ENCODE data around the gene RHOD.

The RHOD gene

DNA sequence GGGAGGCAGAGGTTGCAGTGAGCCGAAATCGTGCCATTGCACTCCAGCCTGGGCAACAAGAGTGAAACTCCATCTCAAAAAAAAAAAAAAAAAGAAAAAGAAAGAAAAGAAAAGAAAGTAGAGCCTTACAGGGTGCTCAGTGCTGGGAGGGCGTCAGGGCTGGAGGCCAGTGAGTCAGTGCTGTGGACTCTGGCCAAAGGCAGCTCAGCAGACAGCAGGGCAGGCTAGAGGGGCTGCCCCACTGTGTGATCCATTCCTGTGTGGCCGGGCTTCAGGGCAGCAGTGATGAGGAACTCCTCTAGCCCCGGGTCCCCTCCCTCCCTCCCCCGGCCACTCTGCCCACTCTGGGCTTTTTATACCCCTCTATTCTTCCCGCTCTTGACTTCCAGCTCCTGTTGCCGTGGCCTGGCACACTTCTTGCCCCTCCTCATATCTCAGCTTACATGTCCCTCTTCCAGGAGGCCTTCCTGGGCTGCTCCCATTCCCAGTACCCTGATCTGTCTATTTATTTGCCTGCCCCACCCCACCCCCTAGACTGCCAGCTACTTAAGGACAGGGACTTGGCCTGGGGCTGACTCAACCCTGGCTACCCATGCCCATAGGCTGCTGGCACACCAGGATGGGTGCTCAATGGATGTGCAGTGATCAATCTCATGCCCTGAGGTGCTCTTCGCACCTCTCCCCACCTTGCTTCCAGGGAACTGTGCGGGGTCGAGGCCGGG, 23.7 kb upstream of the RHOD start:
- DNase-seq: no peak

DNA sequence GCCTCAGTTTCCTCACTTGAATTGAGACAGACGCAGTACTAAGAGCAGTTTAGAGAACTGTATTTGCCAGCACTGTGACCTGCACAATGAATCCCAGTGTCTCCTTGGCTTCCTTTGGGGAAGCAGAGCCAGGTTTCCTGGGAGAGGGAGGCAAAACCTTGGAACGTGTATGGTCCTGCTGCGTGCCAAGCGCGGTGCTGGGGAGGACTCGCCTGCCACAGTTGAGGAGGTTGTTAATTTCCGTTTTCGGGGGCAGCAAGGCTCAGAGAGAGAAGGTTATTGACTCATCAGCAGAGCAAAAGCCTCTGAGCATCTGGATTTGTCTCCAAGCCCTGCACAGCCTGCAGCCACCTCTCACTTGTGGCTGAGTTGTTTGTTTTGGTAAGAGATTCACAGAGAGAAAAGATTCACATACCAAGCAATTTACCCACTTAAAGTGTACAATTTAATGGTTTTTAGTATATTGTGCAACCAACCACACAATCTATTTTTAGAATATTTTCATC, 22.9 kb upstream of the RHOD start:
- DNase-seq: no peak

DNA sequence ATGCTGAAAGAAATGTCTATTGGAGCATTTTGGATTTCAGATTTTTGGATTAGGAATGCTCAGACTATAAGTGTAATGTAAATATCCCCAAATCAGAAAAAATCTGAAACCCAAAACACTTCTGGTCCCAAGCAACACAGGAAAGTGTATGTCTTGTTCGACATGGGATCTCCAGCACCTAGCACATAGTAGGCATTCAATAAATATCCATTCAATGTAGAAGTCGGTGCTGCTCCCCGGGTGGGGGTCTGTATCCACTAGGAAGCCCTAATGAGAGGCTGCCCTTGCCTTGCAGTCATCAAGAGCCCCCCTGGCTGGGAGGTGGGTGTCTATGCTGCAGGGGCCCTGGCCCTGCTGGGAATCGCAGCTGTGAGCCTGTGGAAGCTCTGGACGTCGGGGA, 22.3 kb upstream of the RHOD start:
- no peak for DNase-seq

DNA sequence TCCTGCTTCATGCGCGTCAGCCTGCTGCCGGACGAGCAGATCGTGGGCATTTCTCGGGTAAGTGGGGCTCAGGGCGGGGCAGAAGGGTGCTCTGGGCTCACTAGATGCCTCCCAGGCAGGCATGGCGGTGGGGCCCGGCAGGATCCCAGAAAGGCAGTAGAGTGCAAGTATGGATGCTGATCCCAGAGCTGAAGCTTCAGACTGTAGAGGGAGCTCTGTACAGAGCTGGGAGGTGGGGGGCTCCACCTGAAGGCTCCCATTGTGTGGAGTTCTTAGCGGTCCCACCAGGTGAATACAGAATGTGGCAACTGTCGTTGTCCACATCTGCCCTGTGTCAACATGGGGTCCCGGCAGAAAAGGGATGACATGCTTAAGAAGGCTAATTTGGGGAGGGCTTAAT, 16.5 kb upstream of the RHOD start:
- no peak for DNase-seq

DNA sequence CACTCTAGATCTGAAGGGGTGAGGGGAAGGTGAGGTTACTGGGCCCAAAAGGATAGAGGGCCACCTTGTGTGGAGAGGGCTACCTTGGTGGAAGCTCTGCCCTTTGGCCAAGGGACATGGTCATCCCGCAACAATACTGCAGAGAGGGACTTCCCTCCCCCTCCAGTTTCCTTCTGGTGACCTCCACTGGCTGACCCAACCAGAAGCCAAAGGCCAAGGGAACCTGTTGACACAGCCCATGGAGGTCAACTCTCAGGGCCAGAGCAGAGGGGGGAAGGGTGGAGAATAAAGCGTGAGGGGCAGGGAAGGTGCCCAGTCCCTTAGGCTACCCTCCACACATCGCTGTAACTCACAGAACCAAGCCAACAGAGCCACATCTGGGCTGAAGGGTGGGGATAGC, 15.0 kb upstream of the RHOD start:
- DNase-seq: no peak

DNA sequence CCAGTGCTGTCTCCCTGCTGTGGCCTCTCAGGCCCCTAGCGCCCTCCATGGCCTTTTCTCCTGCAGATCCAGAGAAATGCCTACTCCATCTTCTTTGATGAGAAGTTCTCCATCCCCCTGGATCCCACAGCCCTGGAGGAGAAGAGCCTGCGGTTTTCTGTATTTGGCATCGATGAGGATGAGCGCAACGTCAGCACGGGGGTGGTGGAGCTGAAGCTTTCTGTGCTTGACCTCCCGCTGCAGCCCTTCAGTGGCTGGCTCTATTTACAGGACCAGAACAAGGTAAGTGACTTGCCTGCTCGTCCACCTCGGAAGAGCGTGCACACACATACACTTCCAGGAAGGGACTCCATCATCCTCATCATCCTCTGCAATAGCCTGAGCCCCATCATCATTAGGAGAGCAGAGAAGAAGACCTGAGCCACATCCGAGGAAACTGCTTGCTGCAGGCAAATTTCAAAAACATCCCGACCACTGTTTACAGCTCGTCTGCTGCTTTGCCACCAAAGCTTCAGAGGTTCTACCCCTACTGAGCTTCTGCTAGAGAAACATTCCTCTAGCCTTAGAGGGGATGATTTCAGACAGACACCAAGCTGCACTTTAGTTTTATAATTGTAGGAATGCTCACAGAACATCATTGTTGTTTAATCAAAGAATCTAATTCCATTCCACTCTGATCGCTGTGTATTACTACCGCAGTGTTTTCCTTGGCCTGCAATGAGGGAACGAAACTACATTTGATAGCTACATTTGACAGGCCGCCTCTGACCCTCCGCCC, 12.9 kb upstream of the RHOD start:
- no peak for DNase-seq

DNA sequence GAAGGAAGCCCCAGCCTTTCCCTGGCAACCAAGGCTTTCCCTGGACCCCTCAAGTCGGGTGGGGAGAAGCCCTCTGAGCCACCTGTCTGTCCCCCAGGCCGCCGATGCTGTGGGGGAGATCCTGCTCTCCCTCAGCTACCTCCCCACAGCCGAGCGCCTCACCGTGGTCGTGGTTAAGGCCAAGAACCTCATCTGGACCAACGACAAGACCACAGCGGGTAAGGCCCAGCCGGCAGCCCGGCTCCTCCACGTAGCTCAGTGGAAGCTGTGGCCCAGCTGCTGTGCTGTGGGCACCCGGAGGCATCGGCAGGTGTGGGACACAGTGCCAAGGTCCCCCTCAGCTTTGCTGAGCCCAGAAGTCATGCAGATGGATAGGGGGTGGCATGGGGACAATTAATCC, 12.2 kb upstream of the RHOD start:
- DNase-seq: no peak

DNA sequence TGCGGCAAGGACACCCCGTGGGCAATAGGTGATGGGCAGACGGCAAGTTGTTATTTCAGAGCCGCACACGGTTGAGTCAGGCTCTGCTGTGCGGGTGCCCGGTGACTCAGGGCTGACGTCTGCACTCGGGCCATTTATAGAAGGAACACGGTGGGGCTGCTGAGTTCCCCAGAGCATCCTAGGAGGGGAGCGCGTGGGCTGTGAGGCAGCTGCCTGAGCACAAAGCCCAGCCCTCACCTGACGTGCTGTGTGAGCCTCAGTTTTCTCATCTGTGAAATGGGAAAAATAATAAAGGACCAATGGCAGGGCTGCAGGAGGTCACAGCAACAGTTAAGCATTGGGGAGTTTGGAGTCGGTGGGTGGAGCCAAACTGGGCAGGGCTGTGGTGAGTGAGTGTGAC, 11.3 kb upstream of the RHOD start:
- no peak for DNase-seq

DNA sequence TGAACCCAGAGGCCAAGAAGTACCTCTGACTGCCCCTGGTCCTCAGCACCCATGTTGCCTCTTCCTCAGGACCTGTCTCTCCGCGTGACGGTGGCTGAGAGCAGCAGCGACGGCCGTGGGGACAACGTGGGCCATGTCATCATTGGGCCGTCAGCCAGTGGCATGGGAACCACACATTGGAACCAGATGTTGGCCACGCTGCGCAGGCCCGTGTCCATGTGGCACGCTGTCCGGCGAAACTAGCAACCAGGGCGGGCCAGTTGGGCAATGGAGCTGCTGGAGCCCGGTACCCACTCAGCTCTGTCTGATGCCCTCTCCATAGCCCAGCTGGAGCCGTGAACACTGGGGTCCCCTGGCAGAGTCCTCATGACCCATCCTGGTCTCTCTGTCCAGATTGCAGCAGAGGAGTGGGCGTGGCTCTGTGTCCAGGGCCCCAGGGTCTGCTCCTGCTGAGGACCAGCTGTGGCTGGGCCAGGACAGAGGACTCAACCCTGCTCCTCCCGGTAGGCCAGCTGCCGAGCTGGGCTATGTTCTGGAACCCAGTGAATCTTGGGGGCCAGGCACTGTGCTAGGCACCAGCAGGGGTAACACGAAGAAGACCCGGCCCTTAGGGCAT, 8.0 kb upstream of the RHOD start:
- DNase-seq: no peak

DNA sequence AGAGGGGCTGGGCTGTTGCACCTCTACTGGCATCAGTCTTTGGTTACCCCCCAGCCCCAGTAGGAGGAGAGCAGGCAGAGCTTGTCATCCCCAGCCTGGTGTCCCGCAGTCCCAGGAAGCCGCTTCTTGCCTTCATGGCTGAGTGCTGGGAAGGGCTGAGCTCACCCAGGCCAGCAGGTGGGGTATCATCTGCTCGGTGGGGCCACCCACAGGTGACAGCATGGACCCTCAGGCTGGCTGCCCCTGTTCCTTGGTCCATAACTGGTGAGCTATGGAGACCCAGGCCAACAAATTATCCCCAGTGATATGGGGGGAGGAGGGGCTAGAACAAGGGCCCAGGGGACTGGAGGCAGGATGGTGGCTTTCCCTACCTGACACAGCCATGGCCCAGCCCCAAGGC, 6.5 kb upstream of the RHOD start:
- no peak for DNase-seq

DNA sequence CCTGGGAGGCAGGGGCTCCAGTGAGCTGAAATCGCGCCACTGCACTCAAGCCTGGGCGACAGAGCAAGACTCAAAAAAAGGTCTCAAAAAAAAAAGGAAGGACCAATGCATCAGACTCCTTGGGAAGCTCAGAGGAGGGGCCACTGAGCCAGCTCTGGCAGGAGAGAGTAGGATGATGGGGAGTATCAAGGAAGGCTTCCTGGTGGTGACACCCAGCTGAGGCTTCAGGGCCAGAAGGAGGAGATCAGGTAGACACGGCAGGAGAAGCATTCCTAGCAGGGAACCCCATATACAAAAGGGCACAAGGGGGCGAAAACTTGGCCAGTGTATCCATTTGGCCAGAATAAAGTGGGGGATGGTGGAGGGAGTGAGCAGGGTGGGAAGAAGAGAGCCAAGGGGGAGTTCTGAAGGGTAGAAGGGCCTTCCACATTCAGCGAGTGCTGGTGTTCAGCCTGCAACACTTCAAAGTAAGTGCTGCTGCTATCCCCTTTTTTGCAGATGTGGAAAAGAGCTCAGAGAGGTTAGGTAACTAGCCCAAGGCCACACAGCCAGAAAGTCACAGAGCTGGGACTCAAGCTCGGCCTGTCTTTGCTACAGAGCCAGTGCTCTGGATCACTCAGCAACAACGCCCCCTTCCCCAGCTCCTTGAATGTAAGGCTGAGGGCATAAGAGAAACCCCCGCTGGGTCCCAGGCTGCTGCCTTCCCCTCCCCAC, 5.3 kb upstream of the RHOD start:
- DNase-seq: no peak

DNA sequence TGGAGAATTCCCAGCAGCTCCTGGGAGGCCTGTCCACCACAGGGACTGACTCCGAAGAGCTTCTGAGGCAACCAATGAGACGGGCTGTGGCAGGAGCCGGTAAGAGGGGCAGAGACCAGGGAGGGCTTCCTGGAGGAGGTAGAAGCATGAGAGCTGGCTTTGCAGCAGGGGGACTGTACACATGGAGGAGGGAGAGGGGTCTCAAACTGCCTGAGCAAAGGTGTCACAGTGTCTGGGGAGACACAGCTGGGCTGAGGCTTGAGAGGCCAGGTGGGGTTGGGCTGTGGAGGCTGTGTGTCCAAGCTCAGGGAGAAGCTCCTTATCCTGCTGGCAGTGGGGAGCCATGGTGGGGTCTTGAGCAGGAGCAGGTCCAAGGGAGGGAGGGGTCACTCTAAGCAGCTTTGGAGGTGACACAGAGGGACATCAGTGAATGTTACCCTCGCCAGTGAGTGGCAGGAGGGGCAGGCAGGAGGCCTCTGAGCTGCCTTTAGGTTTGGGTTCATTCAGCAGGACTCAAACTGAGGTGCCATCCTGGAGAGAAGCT, 4.6 kb upstream of the RHOD start:
- no peak for DNase-seq

DNA sequence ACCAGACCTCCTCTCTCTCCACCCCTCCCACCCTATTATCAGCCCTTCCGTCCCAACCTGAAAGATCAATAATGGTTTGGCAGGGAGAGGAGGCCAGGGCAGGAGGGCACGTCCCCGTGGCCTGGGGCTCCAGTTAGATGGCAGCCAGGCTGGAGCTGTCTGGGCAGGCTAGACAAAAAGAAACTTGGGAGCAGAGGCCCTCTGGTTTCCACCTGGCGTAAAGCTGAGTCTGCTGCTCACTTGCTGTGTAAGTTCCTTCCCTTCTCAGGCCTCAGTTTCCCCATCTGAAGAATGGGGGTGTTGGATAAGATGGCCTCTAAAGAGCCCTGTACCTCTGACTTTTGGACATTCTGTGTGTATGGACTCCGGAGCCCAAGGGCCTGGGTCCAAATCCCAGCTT, 3.8 kb upstream of the RHOD start:
- no peak for DNase-seq

DNA sequence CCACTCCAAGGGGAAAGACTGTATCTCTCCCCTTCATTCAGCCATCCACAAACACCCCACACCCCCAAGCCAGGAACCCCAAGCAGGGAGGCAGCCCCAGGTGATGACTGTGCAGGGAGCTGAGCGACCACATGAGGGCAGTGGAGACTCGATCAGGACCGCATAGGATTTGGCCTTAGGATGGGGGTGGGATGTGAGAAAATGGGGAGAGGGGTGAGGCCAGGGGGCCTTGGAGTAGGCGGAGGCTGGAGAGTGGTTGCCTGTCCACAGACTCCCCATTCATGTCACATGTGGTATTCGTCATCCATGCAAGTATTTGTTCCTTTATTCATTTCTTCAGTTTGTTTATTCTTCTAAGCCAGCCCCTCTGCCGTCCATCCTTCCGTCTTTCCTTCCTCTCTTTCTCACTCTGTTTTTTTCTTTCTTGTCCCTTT, 2.7 kb upstream of the RHOD start:
- peak; percentile 10 for DNase-seq

DNA sequence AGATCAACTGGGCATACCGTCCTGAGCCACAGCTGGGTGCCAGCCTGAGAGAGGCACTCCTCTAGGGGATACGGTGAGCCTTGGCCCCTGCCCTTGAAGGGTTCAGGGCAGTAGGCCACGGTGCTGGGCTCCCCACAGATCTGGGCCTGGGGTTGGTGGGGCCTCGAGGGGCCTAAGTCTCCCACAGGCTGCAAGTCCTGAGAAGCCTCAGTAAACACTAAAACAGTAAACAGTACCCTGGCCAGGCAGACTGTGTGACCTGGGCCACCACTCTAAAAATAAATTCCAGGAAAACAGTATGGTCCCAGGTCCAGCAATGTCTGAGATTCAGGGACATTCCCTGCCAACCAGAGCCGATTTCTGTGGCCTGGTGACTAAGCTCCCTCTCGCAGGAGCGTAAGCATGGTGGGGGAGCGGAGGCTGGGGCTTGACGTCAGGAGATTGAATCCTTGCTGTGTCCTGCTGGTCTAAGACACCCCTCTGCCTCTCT, 2.3 kb upstream of the RHOD start:
- DNase-seq: no peak

DNA sequence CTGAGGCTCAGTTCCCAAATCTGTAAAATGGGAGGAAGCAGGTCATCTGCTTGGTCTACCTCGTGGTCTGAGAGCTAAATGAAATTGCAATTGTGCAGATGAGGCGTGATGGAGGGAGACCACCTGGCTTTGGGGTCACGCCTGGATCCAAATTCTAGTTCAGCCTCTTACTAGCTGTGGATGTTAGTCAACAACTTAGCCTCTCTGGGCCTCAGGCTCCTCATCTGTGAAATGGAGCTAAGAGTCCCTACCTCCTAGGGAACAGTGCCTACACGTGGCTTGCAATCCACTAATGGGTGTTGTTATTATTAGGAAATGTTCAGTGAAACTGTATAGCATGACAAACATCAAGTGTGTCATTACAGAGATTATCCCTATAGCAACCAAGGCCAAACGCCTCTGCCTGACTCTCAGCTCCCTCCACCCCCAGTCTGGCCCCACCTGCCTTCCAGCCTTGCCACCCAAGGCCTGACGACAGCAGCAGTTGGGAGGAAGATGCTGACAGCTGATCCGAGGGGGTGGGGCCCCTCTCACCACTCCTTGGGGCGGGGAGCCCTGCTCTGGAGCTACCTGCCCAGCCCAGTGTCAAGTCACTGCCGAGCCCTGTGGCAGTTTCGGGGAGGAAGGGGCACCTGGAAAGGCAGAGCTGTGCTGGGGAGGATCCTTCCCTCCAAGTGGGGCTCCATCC, 1.7 kb upstream of the RHOD start:
- DNase-seq: no peak

DNA sequence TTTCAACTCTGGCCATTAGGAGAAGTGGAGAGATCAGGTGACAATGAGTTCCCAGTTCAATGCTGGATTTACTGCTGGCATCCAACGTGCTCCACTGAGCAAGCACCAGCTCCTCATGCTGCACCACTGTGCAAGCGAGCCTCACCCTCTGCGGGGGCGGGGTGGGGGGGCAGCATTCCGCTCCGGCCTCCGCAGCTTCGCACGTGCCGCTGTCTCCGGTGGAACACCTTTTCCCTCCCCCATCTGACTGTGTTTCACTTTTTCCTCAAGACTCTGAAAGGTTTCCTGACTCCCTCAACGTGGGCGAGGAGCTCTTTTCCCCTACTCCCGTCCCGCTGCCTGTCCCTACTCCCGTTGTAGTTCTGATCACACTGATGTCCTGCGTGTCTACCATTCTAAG, 835 bp upstream of the RHOD start:
- no peak for DNase-seq

DNA sequence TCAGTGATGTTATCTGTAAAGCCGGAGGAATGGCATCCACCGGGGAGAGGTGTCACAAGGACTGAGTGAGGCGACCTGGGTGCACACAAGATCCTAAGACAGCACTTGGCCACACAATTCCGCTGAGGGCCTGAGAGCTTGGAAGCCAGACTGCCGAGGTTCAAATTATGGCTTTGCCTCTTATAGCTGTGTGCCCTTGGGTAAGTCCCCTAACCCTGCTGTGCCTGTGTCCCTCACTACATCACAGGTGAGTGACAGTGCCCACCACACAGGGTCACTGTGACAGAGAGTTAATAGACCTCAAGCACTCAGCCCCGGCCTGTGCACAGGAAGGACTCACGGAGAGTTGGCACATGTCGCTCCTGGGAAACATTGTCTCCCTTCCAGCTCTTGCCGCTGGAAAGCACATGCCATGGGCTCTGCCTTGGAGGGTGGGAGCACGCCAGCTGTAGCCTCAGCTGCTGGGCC, 592 bp downstream of the RHOD start:
- no peak for DNase-seq

DNA sequence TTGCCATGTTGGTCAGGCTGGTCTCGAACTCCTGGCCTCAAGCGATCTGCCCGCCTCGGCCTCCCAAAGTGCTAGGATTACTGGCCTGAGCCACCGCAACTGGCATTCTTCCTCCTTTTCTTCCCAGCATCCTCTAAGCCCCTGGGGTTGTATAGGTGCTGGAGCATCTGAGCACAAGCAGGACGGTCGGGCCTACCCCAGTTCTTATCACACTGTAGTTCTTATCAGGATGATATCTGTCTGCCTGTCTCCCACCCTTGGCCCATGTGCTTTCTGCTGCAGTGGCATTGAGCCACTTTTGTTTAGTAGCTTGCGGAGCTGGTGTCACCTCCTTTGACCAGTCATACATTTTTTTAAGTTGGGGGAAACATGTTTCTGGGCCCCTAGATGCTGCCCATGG, 1.9 kb downstream of the RHOD start:
- no peak for DNase-seq

DNA sequence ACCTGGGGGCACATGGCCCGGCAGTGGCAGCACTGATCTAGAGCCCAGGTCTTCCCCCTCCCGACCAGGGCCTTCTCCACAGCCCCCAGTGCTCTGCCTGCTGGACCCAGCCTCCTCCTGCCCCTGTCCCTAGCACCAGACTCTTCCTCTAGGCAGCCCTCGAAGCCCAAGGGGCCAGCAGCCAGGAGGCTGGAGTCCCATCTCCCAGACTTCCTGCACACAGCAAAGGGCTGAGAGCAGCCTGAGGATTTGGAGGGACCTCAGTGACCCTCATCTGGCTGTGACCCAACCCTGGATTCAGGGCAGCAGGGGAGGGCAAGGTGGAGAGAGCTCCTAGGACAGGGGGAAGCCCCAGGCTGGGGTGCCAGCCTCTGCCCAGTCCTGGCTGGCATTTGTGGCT, 3.0 kb downstream of the RHOD start:
- DNase-seq: no peak

DNA sequence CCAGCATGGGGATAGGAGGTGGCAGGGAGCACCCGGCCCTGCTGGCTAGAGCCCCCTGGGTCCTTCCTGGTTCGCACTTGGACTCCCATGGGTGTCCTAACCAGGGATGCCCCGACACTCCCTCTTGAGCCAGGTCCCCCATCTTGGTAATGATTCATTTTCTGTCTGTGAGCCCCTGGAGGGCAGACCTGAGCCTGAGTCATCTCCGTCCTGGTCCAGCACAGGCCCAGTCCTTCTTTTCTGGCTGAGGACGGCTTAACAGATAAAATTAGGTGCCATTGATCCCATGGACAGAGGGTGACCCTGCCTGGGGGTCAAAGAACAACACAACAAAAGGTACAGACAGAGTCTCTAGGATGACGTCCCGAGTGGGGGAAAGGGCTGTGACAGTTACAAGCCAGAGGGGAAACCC, 3.5 kb downstream of the RHOD start:
- DNase-seq: no peak
